Measurements from ENCODE around the gene MMAB. TPM values are rescaled to one million over a fixed set of nuclear protein-coding genes. Genes with fewer than 3 reads are reported as not detected.

MMAB gene
- total and polyA plus RNA-seq, 2 donors (not counting 1 experiment from before 2014, with no cell fraction given): 36.8 to 56.1 TPM

GRCh38 chr12:109518820-109519665 is 54.3 kb downstream of the MMAB start:
- H4K20me1 ChIP-seq (ENCODE audit: control insufficient read depth, extremely low read depth, insufficient read depth, low read length): no peaks in the 10 kb centered on the region
- no peaks in the 10 kb centered on the region for H3K9me3 ChIP-seq (ENCODE audit: control insufficient read depth, insufficient read depth, low read depth, low read length)
- H3K27ac ChIP-seq (ENCODE audit: insufficient read depth, low read length): peak overlapping the region; percentile 64
- no peak overlapping the region for H3K4me2 ChIP-seq (ENCODE audit: extremely low read depth, insufficient read depth, low read length)
- peak; percentile 77 to 94 for TF ChIP-seq CTCF (conservative IDR thresholded peaks at IDR 0.05 in 1 of 2, IDR thresholded peaks at IDR 0.05 in 1 of 2; ENCODE audit: low read depth in 1 of 2, low read length in 2 of 2)
- TF ChIP-seq EZH2 (IDR thresholded peaks at IDR 0.05; ENCODE audit: low read length, missing control alignments): no peak
- H3K9ac ChIP-seq (ENCODE audit: insufficient read depth, low read length): no peak overlapping the region
- peak; percentile 63 to 89 for DNase-seq (ENCODE audit: low read depth in 2 of 2)
- H2AFZ ChIP-seq (ENCODE audit: low read length): no peak overlapping the region
- peaks cover 7% of the 10 kb centered on the region for H3K4me1 ChIP-seq (ENCODE audit: control insufficient read depth, extremely low read depth, insufficient read depth, low read length)
- H3K4me3 ChIP-seq (replicated peaks in 1 of 4; ENCODE audit: control extremely low read depth in 1 of 4, insufficient read depth in 1 of 4, low read depth in 3 of 4, low read length in 4 of 4): no peak overlapping the region
- H3K79me2 ChIP-seq (ENCODE audit: control insufficient read depth, insufficient read depth, low read length): no peaks in the 10 kb centered on the region
- H3K36me3 ChIP-seq (ENCODE audit: control insufficient read depth, insufficient read depth, low read length): peaks cover 19% of the 10 kb centered on the region
- no peaks in the 10 kb centered on the region for H3K27me3 ChIP-seq (ENCODE audit: control insufficient read depth, insufficient read depth, low read length)

DNA sequence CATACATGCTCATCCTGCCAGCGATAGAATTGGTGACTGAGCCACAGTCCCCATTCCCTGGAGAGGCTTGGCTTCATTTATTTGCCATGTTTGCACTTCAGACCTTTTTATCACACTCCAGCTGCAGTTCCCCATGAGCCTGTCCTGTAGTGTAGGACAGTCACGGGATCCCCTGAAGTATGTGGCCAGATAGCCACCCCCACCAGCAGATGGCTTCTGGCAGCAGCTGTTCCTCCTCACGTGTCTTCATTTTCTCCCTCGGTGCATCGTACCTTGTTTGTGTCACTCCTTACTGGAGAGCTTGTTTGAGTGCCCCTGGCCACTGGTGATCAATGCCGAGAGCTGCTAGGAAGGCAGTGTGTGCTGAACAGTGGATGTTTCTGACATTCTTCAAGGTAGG is 55.7 kb downstream of the MMAB start:
- TF ChIP-seq EZH2 (IDR thresholded peaks at IDR 0.05; ENCODE audit: low read length, missing control alignments): no peak
- no peak for TF ChIP-seq CTCF (conservative IDR thresholded peaks at IDR 0.05 in 1 of 2, IDR thresholded peaks at IDR 0.05 in 1 of 2; ENCODE audit: low read depth in 1 of 2, low read length in 2 of 2)
- H3K79me2 ChIP-seq (ENCODE audit: control insufficient read depth, insufficient read depth, low read length): no peaks in the 10 kb centered on the region
- no peak for DNase-seq (ENCODE audit: low read depth in 2 of 2)
- peaks cover 21% of the 10 kb centered on the region for H3K36me3 ChIP-seq (ENCODE audit: control insufficient read depth, insufficient read depth, low read length)
- no peaks in the 10 kb centered on the region for H4K20me1 ChIP-seq (ENCODE audit: control insufficient read depth, extremely low read depth, insufficient read depth, low read length)
- no peaks in the 10 kb centered on the region for H3K9me3 ChIP-seq (ENCODE audit: control insufficient read depth, insufficient read depth, low read depth, low read length)
- no peak overlapping the region for H3K27ac ChIP-seq (ENCODE audit: insufficient read depth, low read length)
- no peak overlapping the region for H2AFZ ChIP-seq (ENCODE audit: low read length)
- peaks cover 7% of the 10 kb centered on the region for H3K4me1 ChIP-seq (ENCODE audit: control insufficient read depth, extremely low read depth, insufficient read depth, low read length)
- H3K4me2 ChIP-seq (ENCODE audit: extremely low read depth, insufficient read depth, low read length): no peak overlapping the region
- H3K27me3 ChIP-seq (ENCODE audit: control insufficient read depth, insufficient read depth, low read length): no peaks in the 10 kb centered on the region
- H3K4me3 ChIP-seq (replicated peaks in 1 of 4; ENCODE audit: control extremely low read depth in 1 of 4, insufficient read depth in 1 of 4, low read depth in 3 of 4, low read length in 4 of 4): no peak overlapping the region
- H3K9ac ChIP-seq (ENCODE audit: insufficient read depth, low read length): no peak overlapping the region

DNA sequence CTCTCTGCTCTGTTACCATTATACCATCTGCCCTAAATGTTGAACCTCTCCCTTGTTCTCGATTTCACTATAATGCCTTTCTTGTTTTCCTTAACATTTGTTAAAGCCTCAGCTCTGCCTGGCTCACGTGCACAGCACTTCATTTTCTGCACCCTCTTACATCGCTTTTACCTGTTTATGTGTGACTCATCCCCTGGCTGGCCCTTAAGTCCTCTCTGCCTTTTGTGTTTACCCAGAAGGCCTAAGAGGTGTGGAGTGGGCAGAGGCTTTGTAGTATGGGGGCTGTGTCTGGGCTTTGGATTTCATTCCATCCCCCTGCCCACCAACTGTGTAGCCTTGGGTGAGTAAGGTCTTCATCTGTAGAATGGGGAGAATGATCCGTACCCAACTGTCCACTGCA is 59.3 kb downstream of the MMAB start:
- Histone ChIP-seq H3K4me1 (ENCODE audit: control insufficient read depth, extremely low read depth, insufficient read depth, low read length) (peaks cover 2% of the 10 kb centered on the region), H2AFZ (ENCODE audit: low read length) (no peak overlapping the region), H3K79me2 (ENCODE audit: control insufficient read depth, insufficient read depth, low read length) (no peaks in the 10 kb centered on the region), H3K4me3 (replicated peaks in 1 of 4; ENCODE audit: control extremely low read depth in 1 of 4, insufficient read depth in 1 of 4, low read depth in 3 of 4, low read length in 4 of 4) (no peak overlapping the region), H3K36me3 (ENCODE audit: control insufficient read depth, insufficient read depth, low read length) (peaks cover 21% of the 10 kb centered on the region), H4K20me1 (ENCODE audit: control insufficient read depth, extremely low read depth, insufficient read depth, low read length) (no peaks in the 10 kb centered on the region), H3K27ac (ENCODE audit: insufficient read depth, low read length) (no peak overlapping the region), H3K9me3 (ENCODE audit: control insufficient read depth, insufficient read depth, low read depth, low read length) (no peaks in the 10 kb centered on the region), H3K9ac (ENCODE audit: insufficient read depth, low read length) (no peak overlapping the region), H3K27me3 (ENCODE audit: control insufficient read depth, insufficient read depth, low read length) (no peaks in the 10 kb centered on the region), H3K4me2 (ENCODE audit: extremely low read depth, insufficient read depth, low read length) (no peak overlapping the region)
- TF ChIP-seq CTCF (conservative IDR thresholded peaks at IDR 0.05 in 1 of 2, IDR thresholded peaks at IDR 0.05 in 1 of 2; ENCODE audit: low read depth in 1 of 2, low read length in 2 of 2): no peak
- no peak for TF ChIP-seq EZH2 (IDR thresholded peaks at IDR 0.05; ENCODE audit: low read length, missing control alignments)
- DNase-seq (ENCODE audit: low read depth in 2 of 2): no peak

Data from fibroblast of lung (primary cell).